ENCODE measurements around the gene TOGARAM1.

Gene TOGARAM1

DNA sequence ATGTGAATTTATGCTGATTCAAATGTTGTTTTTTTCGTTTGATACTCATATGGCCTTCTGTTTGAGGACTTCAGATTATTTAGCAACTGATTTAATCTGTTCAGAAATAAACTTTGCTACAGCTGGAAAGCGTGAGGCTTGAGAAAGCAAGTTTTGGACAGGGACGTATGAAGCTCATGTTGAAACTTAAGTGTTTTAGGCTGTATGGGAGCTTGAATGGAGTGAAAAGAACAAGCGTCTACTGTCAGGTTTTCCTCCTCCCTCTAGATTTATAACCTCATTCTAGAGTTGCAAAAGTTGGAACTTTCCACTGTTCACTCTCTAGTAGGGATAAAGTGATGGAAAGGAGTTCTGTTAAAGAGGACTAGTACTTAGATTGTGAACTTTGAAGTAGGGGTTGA is 123.0 kb downstream of the TOGARAM1 start:
- in situ Hi-C loops (cut with MboI; ENCODE audit: low sequenced_read_pairs): no loop called here

GRCh38 chr14:45089813-45090212 is 127.8 kb downstream of the TOGARAM1 start:
- in situ Hi-C loops (cut with MboI; ENCODE audit: low sequenced_read_pairs): no loop called here

GRCh38 chr14:45091710-45092109 is 129.7 kb downstream of the TOGARAM1 start:
- in situ Hi-C loops (cut with MboI; ENCODE audit: low sequenced_read_pairs): no loop called here

DNA sequence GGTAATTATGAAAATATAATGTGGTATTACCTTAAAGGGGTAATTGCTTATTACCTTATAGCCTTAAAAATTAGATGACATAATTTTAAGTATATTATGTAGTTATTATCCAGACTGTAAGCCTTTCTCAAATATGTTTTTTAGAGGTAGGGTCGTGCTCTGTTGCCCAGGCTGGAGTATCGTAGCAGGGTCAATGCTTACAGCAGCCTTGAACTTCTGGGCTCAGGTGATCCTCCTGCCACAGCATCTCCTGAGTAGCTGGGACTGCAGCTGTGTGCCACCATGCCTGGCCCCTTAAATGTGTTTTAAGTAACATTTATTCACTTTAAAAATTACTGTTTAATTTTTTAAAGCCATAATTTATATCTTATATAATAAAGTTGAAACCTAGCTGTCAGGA is 132.3 kb downstream of the TOGARAM1 start:
- in situ Hi-C loops (cut with MboI; ENCODE audit: low sequenced_read_pairs): no loop called here

GRCh38 chr14:45095143-45095542 is 133.2 kb downstream of the TOGARAM1 start:
- in situ Hi-C loops (cut with MboI; ENCODE audit: low sequenced_read_pairs): no loop called here

GRCh38 chr14:45096218-45096617 is 134.2 kb downstream of the TOGARAM1 start:
- in situ Hi-C loops (cut with MboI; ENCODE audit: low sequenced_read_pairs): no loop called here

GRCh38 chr14:45103806-45104205 is 141.8 kb downstream of the TOGARAM1 start:
- in situ Hi-C loops (cut with MboI; ENCODE audit: low sequenced_read_pairs): no loop called here

DNA sequence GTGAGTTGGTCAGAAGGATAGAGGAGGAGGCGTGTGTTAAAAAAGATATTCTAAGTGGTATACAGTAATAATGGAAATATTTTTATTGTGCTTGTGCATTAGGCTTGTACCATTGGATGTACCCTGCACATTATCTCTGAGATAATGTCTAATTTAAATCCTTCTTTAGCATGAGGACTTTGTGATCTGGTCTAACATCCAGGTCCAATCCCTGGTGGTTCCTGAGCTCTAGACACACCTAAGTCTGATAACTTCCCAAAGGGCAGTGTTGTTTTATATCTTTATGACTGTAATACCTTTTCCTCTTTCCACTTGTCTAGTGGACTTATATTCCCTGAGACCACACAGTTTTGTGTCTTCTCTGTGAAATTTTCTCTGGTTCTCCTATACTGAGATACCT is 142.6 kb downstream of the TOGARAM1 start:
- in situ Hi-C loops (cut with MboI; ENCODE audit: low sequenced_read_pairs): no loop called here

GRCh38 chr14:45112896-45113781 is 151.1 kb downstream of the TOGARAM1 start:
- in situ Hi-C loops (cut with MboI; ENCODE audit: low sequenced_read_pairs): no loop called here

DNA sequence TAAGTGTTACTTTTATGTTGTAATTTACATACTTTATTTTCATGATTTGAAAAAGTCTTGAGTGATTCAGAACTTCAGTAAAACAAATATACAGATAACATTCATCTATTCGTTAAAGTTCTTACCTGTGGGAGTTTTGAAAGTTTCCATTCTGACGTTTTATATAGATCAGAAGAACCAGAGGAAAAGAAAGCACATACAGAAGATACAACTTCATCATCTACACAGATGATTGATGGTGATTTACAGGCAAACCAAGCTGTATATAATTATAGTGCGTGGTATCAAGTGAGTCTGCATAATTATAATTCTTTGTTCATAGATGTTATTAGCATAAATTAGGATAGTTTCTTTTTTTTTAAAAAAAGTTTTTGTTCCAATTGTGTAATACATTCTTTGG is 152.3 kb downstream of the TOGARAM1 start:
- in situ Hi-C loops (cut with MboI; ENCODE audit: low sequenced_read_pairs): no loop called here

GRCh38 chr14:45118594-45118993 is 156.6 kb downstream of the TOGARAM1 start:
- in situ Hi-C loops (cut with MboI; ENCODE audit: low sequenced_read_pairs): no loop called here

GRCh38 chr14:45120096-45120495 is 158.1 kb downstream of the TOGARAM1 start:
- in situ Hi-C loops (cut with MboI; ENCODE audit: low sequenced_read_pairs): no loop called here

- in situ Hi-C loops (cut with MboI; ENCODE audit: low sequenced_read_pairs): no loop called here
These were observed 161.3 kb downstream of the TOGARAM1 start for GRCh38 chr14:45123271-45123670.

Data from HL-60/S4 (cell line).